ENCODE measurements around the gene PCNX3.

The PCNX3 gene

DNA sequence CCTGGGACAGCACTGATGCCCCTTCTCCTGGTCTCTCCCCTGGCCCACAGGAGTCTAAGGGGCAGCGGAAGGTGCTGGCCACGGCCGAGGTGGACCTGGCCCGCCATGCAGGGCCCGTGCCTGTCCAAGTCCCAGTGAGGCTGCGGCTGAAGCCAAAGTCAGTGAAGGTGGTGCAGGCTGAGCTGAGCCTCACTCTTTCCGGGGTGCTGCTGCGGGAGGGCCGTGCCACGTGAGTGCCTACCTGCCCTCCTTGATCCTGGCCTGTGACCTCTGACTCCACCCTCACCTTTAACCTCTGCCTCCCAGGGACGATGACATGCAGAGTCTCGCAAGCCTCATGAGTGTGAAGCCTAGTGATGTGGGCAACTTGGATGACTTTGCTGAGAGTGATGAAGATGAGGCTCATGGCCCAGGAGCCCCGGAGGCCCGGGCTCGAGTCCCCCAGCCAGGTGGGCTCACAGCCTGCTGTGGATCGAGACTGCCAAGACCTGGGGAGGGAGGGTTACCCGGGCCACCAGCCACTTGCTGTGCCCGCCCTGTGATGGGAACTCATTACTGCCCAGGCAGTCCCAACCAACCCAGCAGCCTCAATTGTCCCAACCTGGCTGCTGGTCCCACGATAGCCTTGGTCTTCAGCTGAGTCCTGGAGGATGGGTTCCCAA lies 35.4 kb upstream of the PCNX3 start:
- no peak for DNase-seq (ENCODE audit: low read depth in 3 of 3)

DNA sequence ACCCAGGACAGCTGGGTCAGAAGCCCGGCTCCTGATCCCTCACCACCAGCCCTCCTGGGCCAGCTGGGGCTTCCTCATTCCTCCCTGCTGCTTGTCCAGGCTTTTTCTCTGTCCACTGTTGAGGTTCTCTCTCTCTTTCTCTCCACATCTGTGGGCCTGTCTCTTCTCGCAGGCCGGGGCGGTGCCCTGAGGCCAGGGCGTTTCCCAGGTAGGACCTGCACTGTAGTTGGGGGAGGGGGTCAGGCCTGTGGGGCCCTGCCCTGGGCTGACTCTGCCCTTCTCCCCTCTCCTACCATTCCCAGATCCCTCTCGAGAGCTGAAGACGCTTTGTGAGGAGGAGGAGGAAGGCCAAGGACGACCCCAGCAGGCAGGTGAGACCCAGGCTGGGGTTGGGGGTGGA lies 34.8 kb upstream of the PCNX3 start:
- DNase-seq (ENCODE audit: low read depth in 3 of 3) = no peak

DNA sequence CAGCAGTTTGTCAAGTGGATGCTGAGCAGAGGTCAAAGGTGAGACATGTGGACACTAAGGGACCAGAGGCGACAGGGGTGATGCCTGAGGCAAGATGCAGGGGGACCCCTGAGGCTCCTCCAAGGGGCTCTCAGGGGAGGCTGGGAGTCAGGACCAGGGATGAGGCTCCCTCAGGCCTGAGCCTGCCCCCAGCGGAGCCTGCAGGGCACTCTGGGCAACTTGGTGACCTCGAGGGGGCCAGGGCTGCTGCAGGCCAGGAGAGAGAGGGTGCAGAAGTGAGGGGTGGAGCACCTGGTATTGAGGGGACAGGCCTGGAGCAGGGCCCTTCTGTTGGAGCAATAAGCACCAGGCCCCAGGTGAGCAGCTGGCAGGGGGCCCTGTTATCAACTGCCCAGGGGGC lies 33.6 kb upstream of the PCNX3 start:
- DNase-seq (ENCODE audit: low read depth in 3 of 3) = no peak

DNA sequence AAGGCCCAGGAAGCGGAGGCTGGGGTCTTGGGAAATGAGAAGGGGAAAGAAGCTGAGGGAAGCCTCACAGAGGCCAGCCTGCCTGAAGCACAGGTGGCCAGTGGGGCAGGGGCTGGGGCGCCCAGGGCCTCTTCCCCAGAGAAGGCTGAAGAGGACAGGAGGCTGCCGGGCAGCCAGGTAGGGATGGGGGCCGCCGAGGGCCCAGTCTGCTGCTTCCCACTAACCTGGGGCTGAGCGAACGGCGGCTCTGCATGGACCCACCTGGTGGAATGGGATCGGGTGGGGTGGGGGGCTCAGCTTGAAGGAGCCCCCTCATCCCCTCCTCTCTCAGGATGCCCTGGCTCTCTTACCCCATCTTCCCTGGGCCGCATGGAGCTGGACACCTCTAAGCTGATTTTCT lies 32.0 kb upstream of the PCNX3 start:
- DNase-seq (ENCODE audit: low read depth in 3 of 3) = no peak

DNA sequence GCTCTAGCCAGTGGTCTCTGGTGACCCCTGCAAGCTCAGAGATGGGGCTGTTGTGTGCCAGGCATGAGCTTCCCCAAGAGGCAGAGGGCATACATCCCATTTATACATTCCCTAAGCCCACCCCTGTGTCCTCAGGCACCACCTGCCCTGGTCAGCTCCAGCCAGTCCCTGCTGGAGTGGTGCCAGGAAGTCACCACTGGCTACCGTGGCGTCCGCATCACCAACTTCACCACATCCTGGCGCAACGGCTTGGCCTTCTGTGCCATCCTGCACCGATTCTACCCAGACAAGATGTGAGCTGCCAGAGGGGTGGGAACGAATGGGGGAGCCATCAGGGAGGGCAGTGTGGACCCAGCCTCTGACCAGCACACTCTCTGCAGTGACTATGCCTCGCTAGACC lies 31.5 kb upstream of the PCNX3 start:
- DNase-seq (ENCODE audit: low read depth in 3 of 3) = no peak

DNA sequence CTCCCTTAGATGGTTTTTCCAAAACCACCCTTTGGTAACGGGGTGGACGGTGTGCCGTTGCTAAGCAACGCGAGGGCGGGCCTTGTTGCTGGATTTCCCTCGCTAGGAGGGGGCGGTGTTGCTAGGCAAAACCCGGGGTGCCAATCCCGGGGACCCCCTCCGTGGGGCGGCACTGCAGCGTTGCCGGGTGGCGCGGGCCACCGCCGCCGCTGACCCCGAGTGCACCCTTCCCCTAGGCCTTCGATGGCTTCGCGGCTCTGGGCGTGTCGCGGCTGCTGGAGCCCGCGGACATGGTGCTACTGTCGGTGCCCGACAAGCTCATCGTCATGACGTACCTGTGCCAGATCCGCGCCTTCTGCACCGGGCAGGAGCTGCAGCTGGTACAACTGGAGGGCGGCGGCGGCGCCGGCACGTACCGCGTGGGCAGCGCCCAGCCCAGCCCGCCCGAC lies 30.8 kb upstream of the PCNX3 start:
- no peak for DNase-seq (ENCODE audit: low read depth in 3 of 3)

DNA sequence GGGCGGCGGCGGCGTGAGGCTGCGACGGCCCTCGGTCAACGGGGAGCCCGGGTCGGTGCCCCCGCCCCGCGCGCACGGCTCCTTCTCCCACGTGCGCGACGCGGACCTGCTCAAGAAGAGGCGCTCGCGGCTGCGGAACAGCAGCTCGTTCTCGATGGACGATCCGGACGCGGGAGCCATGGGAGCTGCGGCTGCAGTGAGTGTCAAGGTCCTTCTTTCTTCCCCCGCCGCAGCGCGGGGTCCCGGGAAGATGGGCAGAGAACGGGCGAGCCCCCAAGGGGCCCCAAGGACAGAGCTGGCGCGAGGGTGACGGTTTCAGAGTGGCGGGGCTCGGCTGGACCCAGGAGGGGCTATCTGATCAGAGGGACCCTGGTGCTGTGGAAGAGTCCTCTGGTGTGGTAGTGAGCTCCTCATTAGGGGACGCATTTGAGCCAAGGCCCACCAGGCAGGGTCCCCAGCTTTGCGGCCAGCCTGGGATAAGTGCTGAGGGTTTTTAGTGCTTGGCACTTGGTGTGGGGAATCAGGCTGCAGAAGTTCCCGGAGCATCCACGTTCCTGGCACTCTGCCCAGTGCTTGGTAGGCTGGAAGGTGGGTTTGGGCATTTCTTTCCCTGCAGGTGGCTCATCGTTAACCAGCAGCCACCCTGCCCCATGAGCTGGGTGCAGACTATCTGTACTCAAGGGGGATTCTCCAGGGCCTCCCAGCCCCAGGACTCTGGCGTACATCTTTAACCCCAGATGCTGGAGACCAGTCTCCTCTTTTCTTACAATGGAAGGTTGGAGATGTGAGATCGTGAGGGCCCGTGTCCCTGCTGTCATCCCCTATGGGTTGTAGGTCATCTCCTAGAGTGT lies 30.0 kb upstream of the PCNX3 start:
- DNase-seq (ENCODE audit: low read depth in 3 of 3) = no peak

DNA sequence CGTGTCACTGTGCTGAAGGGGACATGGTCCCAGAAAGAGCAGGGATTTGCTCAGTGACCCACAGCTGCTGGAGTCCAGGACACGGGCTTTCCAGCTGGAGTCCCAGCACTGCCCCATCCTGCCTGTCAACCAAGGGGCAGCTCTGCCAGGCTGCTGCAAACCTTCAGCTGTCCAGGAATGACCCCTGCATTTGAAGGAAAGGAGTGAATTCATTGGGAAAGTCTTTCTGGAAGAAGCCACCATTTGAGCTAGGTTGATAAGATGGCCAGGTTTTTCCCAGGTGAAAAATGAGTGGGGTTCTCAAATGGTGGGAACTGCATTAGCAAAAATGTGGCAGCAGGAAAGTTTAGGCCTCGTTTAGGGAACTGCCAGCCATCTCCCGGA lies 29.3 kb upstream of the PCNX3 start:
- no peak for DNase-seq (ENCODE audit: low read depth in 3 of 3)

DNA sequence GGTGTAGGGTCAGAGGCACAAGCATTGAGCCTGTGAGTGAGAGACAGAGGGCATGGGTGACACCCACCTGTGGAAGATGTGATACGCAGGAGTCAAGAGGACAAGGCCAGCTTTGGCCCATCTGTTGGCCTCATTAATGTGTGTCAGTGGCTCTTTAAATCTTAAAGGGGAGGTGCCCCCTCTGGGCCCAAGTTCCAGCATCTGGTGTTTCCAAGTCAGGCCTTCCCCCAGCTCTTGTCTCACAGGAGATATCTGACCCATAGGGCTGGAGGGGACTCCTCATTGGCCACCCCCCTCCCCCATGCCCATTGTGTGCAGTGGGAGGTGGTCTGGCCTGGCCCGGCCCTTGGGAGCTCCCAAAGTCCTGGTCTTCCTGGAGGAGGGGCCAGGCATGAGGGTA lies 28.9 kb upstream of the PCNX3 start:
- no peak for DNase-seq (ENCODE audit: low read depth in 3 of 3)

DNA sequence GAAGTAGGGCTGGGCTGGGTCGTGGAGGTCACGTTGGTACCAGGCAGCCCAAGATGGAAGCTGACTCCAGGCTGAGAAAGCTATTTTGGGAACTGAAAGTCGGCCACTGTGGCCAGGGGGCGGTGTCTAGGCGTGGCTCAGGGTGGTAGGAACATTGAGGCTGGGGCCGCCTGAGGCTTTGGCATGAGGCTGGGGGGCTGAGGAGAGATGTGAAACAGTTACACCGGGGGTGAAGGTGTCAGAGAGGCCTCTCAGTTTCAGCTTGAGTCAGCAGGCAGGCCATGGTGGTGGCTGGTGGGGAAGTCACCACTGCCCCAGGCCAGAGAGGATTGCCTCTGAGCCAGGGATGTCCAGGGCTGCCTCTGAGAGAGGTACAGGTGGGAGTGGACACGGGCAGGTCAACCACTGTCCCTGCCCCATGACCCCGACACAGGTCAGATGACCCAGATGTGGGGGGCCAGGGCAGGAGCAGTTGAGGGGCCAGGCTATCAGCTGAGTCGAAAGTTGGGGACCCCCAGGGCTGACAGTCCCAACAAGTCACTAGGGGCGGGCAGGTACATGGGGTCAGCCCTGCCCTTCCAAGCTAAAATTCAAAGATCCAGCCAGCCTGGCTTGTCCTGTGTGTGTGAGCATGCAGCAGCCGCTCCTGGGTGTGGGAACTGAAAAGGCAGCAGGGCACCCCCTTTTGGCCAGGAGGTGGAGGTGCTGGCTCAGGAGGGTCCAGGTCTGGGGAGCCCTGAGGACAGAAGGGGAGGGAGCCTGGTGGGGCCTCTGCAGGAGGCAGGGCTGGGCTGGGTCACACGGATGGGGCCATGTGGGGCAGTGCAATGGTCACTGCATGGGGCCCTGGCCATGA lies 27.1 kb upstream of the PCNX3 start:
- peak; percentile 62 to 71 (median 70) for DNase-seq (ENCODE audit: low read depth in 3 of 3)

DNA sequence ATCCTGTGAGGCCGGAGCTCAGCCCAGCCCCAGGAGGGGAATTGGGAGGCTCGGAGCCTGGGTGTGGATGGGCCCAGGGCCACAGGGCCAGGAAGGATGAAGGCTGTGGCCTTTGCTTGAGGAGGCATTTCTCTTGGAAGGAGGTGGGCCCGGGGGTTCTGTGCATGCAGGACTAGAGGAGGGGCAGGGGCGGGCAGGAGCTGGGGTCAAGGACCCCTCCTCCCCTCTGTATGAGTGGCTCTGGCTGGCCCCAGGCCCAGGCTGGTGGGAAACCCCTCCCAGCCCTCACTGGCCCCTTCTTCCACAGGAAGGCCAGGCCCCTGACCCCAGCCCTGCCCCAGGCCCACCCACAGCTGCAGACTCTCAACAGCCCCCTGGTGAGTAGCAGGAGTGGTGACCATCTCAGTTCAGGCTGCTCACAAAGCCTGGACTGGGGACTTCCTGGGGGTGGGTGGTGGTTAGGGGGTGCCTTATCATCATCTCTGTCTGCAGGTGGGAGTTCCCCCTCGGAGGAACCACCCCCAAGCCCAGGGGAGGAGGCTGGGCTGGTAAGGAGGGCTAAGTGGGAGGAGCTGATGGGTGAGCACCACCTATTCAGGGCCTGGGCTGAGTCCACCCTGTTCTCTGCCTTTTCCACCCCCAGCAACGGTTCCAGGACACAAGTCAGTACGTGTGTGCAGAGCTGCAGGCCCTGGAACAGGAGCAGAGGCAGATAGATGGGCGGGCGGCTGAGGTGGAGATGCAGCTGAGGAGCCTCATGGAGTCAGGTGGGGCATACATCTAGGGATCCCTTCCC lies 25.9 kb upstream of the PCNX3 start:
- no peak for DNase-seq (ENCODE audit: low read depth in 3 of 3)

DNA sequence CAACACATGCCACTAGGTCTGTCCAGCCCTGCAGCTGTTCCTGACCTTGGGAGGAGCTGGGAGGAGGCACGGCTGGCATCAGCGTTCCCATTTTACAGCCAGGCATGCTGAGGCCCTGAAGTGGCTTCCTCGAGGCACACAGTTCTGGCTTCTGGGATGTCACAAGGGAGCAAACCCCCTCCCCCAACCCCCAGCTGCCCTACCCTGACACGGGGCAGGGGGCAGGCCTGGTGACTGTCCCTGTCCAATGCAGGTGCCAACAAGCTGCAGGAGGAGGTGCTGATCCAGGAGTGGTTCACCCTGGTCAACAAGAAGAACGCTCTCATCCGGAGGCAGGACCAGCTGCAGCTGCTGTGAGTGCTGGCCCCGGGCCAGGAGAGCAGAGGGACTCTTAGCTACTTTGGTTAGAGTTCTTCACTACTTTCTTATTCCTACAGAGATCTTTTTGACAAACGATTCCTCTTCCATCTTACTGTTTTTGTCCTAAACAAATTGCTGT lies 25.3 kb upstream of the PCNX3 start:
- DNase-seq (ENCODE audit: low read depth in 3 of 3) = no peak

DNA sequence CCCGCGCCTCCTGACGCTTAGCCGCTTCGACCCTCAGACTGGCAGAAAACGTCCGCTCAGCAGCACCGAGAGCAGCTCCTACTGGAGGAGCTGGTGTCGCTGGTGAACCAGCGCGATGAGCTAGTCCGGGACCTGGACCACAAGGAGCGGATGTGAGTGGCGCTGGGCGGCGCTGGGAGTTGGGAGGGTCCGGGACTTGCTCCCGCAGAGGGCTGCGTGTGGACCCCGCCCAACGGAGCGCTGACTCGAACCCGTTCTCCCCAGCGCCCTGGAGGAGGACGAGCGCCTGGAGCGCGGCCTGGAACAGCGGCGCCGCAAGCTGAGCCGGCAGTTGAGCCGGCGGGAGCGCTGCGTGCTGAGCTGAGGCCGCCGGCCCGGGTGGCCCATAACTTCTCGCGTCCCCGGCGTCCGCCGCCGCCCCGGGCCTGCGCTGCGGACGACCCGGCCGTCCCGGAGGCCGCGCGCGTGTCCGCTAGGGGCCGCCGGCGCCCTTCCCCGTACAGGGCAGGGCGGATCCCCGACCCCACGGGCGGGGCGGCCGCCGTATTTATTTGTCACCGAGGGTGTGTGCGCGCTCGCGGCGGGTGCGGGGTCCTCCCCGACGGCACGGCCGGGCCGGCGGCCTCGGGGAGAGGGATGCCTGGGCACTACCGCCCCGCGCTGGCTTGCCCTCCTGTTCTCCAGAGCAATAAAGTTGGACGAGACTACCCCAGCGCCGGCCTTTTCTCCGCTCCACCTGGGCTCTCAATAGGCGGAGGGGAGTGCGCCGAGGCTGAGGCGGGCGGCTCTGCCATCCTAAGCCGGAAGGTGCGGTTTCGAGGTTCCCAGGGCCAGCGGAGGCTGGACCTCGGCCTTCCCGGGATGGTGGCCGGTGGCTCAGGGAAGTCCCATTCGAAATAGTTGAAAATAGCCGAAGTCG lies 23.4 kb upstream of the PCNX3 start:
- DNase-seq (ENCODE audit: low read depth in 3 of 3) = no peak

DNA sequence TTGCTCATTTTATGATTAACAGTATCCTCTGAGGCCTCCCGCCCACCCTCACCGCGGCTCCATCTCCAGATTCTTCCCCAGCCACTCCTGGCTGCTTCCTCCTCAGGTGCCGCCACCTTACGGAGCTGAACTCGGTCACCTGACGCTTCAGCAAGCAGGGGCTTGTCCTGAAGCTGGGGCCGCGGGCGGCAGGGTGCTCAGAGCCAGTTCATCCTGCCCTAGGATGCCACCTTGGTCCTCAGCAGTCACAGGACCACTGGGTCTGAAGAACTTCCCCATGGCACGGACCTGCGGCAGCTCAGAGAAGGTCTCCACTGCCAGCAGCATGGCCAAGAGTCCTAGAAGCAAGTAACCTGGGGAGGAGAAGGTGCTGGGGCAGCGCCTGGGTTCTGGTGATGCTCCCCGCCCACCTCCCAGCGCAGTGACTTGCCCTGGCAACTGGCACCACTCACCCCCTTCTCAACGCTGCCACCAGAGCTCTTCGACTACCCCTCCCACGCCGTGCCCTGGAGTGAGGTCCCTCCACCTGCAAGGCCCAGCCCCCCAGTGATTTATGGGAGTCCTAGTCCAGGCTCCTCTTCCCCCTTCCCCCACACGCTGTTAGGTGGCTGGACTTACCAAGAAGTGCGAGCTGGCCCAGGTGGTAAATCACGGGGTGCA lies 22.6 kb upstream of the PCNX3 start:
- DNase-seq (ENCODE audit: low read depth in 3 of 3) = no peak

DNA sequence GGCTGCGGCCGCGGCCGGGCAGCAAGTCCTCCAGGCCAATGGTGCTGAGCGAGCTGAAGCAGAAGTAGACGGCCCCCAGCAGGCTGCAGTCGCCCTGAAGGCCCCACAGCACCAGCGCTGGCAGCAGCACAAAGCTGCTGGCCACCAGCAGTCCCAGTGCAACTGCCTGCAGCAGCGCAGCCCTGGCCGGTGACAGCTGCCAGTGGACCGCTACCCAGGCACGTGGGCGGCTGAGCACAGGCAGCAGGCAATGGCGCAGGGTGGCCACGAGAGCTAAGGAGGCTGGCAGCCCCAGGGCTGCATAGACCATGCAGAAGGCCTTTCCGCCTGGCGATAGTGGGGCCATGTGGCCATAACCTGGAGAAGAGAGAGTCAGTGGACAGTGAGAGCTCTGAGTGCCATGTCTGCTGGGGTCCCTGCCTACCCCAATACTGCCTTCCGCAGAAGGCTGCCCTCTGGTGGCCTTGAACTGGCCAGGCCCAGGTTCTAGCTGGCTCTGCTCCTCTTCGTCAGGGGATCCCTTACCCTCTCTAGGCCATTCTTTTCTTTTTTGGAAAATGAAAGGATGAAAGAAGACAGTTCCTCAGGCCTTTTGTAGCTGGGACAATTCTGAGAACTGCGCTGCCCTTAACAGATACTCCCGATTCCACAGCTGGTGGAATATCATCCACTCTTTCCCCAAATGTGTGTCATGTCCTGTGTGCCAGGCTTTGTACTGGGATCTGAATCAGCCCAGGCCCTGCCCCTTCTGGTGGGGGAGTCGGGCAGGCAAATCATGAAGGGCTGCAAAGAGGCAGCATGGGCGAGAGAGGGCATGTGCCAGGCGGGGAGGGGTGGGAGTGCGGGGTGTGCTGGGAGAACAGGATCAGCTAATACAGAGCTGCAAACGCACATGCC lies 21.8 kb upstream of the PCNX3 start:
- peak in 1 of 3 donors; percentile 53 for DNase-seq (ENCODE audit: low read depth in 3 of 3)

DNA sequence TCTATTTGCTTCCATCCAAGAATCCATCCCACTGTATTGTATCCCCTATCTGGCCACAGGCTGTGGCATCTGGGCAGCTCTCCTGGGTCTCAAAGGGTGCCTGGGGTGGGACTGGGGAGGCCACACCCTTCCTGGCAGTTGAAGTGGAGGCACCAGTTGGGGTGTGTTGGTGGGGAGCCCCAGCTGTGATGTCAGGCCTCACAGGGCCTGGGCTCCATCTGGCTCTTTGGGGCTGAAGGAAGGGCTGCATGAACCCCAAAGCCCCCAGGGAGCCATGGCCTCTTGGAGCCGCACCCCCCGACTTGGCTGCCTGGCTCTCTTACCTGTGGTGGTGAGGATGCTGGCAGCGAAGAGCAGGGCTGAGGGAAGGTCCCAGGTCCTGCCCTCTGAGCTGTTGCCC lies 20.4 kb upstream of the PCNX3 start:
- no peak for DNase-seq (ENCODE audit: low read depth in 3 of 3)

DNA sequence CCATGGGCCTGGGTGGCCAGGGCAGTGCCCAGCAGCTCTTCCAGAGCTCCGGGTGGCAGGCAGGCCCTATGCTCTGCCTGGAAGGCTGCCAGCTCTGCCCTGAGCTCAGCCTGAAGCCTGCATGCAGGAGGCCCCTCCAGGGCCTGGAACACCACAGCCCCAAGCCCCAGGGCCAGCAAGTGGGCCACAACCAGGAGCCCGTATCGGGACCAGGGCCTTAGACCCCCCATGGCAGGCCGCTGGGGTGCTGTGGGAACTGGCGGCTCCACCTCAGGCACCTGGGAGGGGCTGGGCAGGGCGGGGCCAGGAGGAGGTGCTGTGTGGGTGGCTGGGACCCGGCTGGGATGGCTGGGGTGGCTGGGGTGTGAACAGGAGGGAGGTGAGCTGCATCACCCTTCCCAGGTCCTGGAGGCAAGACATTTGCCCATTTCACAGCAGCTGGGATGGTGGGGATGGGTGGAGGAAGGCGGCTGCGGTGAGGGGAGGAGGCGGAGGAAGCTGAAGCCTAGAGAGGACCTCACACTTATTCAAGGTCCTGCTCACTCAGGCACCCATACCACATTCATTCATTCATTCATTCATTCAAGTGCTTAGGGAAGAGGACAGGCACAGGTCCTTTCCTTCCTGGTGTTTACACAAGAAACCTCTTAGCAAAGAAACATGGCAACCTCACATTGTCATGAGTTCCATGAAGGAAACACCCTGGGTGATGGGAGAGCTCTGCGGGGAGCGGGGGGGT lies 19.9 kb upstream of the PCNX3 start, which contains the start of gene KCNK7:
TSS of gene KCNK7 (minus strand) at position 258 of the 739 bp plus-strand sequence. CDS start at position 230, 28 bp downstream.
- no peak for DNase-seq (ENCODE audit: low read depth in 3 of 3)

DNA sequence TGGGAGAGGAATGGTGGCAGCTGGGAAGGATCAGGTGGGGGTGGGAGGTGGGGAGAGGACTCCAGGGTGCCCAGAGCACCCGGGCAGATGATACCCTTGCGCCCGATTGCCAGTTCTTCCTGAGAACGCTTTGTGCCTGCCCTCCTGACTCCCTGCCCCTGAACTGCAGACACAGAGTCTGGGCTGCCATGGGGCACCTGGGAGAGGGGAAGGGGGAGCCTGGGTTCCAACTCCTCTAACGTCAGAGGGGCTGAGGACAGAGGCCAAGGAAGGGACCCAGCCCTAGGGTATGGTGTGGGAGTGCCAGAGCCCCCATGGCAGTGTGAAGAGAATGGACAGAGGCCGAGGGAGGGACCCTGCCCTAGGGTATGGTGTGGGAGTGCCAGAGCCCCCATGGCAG lies 19.1 kb upstream of the PCNX3 start:
- no peak for DNase-seq (ENCODE audit: low read depth in 3 of 3)
